CD4-positive, CD25-positive, alpha-beta regulatory T cell (primary cell): ENCODE measurements around the gene SLC17A4. TPM values are rescaled to one million over a fixed set of nuclear protein-coding genes. Genes with fewer than 3 reads are reported as not detected.

Experiments used
- ATAC-seq, 2 donors: fragments of 150-1000 bp; cut with Tn5 transposase; one replicate each; pipeline ENCODE4 v1.10.0; 2021; ENCODE audit warnings: low read depth in 2 of 2, moderate number of reproducible peaks in 2 of 2, moderate library complexity in 1 of 2
- DNase-seq, 3 donors: peaks; one replicate each; pipeline versions ENCODE4 v3.0.0 to v3.0.0-alpha.2; 2012 to 2022; ENCODE audit warnings: mixed read lengths in 1 of 3
- H3K27ac ChIP-seq: one replicate; pipeline ENCODE4 v1.7.0; 2013; ENCODE audit warnings: mild to moderate bottlenecking, low read length; ENCODE audit not compliant: insufficient read depth, poor library complexity, severe bottlenecking
- H3K27me3 ChIP-seq: one replicate; pipeline ENCODE4 v1.7.0; 2013; ENCODE audit warnings: low read length; ENCODE audit not compliant: control insufficient read depth, insufficient read depth
- H3K36me3 ChIP-seq: one replicate; pipeline ENCODE4 v1.7.0; 2013; ENCODE audit warnings: mild to moderate bottlenecking, low read length, moderate library complexity; ENCODE audit not compliant: control insufficient read depth, insufficient read depth
- H3K4me1 ChIP-seq: 2 replicates; pipeline ENCODE4 v1.7.0; 2013; ENCODE audit warnings: mild to moderate bottlenecking, low read length; ENCODE audit not compliant: insufficient read depth, control insufficient read depth, poor library complexity, severe bottlenecking
- H3K4me3 ChIP-seq: one replicate; pipeline ENCODE4 v1.7.0; 2013; ENCODE audit warnings: low read depth, mild to moderate bottlenecking, low read length, moderate library complexity
- H3K9me3 ChIP-seq, 2 experiments: 1 replicate in 1 of 2; 2 replicates in 1 of 2; pipeline ENCODE4 v1.7.0; 2013; ENCODE audit warnings: low read length in 2 of 2, mild to moderate bottlenecking in 1 of 2, moderate library complexity in 1 of 2; ENCODE audit not compliant: control insufficient read depth in 2 of 2
- H3K27ac Mint-ChIP-seq, 3 donors: one replicate each; pipeline ENCODE4 v1.8.0; 2020 to 2022; ENCODE audit warnings: mild to moderate bottlenecking in 3 of 3, mixed read lengths in 3 of 3, moderate library complexity in 2 of 3
- H3K27me3 Mint-ChIP-seq: one replicate; pipeline ENCODE4 v1.8.0; 2022; ENCODE audit warnings: mild to moderate bottlenecking, mixed read lengths
- H3K36me3 Mint-ChIP-seq: one replicate; pipeline ENCODE4 v1.8.0; 2020; ENCODE audit warnings: mixed read lengths
- H3K4me1 Mint-ChIP-seq, 4 donors: one replicate each; pipeline ENCODE4 v1.8.0; 2020 to 2022; ENCODE audit warnings: mixed read lengths in 4 of 4, mild to moderate bottlenecking in 1 of 4
- H3K4me3 Mint-ChIP-seq, 4 donors: one replicate each; pipeline ENCODE4 v1.8.0; 2020 to 2022; ENCODE audit warnings: mild to moderate bottlenecking in 4 of 4, mixed read lengths in 4 of 4, moderate library complexity in 3 of 4
- H3K9me3 Mint-ChIP-seq, 7 donors: one replicate each; pipeline ENCODE4 v1.8.0; 2020 to 2022; ENCODE audit warnings: mixed read lengths in 7 of 7, mild to moderate bottlenecking in 3 of 7, moderate library complexity in 2 of 7
- polyA plus RNA-seq, 4 donors: library from polyadenylated mRNA; unstranded; fragments of 300-500 nt; fragmentation: Illumina TruSeq; gene quantifications; one replicate each; pipeline ENCODE4 v1.2.3, GENCODE V29; 2021
- total RNA-seq: library from RNA; stranded (reverse); gene quantifications from one replicate; pipeline ENCODE4 v1.2.3, GENCODE V29; 2022

Gene SLC17A4
- total and polyA plus RNA-seq, 5 donors from 2014 or later = not detected

DNA sequence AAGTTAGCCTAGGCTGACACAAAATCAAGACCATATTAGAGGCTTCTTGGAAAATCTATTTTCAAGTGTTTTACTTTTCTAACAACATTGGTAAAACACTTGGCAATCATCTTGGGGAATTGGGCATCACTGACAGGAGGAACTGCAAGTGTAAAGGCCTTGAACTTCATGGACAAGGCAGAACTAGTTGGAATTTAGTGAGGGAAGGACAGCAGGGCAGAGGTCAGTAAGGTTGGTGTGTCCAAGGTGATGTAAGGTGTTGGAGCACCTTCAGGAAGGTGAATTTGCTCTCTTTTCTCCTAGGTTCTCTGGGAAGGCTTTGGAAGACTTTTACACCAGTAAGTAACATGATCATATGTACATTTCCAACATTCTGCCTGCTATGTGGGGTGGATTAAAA, 1.5 kb upstream of the SLC17A4 start:
- Mint-ChIP-seq H3K27ac (no peak overlapping the region), H3K9me3 (peaks cover 0 to 2% (median 0%) of the 10 kb centered on the region in 7 donors), H3K36me3 (no peaks in the 10 kb centered on the region), H3K27me3 (peaks cover 19% of the 10 kb centered on the region), H3K4me3 (no peak overlapping the region), H3K4me1 (no peaks in the 10 kb centered on the region)
- no peaks in the 10 kb centered on the region for H3K36me3 ChIP-seq
- no peaks in the 10 kb centered on the region for H3K27me3 ChIP-seq
- H3K9me3 ChIP-seq = no peaks in the 10 kb centered on the region
- DNase-seq (no peak), ATAC-seq (no peak)
- H3K4me1 ChIP-seq = no peaks in the 10 kb centered on the region
- H3K27ac ChIP-seq = no peak overlapping the region
- H3K4me3 ChIP-seq = no peak overlapping the region

DNA sequence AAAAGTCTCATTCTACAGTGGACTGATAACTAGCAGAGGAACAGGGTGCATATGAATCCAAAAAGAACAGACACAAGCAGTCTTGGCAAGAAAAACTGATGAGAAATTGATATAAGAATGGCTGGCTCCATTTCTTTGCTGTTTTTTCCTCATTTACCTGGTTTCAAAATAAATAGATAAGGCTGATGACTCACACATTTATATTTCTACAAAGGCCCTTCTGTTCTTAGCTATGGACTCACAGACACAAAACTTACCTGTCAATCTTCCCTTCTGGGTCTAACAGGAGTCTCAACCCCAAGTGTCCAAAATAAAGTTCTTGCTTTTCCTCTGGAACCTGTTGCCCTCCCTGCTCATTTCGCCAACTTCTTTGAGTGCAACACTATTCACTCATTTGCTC, 941 bp downstream of the SLC17A4 start:
- H3K9me3 Mint-ChIP-seq = peaks cover 0 to 2% (median 0%) of the 10 kb centered on the region in 7 donors
- no peak overlapping the region for H3K27ac Mint-ChIP-seq
- Histone ChIP-seq H3K4me3 (no peak overlapping the region), H3K27me3 (peaks cover 2% of the 10 kb centered on the region), H3K4me1 (no peaks in the 10 kb centered on the region), H3K36me3 (no peaks in the 10 kb centered on the region), H3K27ac (no peak overlapping the region), H3K9me3 (no peaks in the 10 kb centered on the region)
- DNase-seq (no peak), ATAC-seq (no peak)
- no peak overlapping the region for H3K4me3 Mint-ChIP-seq
- no peaks in the 10 kb centered on the region for H3K4me1 Mint-ChIP-seq
- peaks cover 35% of the 10 kb centered on the region for H3K27me3 Mint-ChIP-seq
- H3K36me3 Mint-ChIP-seq = no peaks in the 10 kb centered on the region

DNA sequence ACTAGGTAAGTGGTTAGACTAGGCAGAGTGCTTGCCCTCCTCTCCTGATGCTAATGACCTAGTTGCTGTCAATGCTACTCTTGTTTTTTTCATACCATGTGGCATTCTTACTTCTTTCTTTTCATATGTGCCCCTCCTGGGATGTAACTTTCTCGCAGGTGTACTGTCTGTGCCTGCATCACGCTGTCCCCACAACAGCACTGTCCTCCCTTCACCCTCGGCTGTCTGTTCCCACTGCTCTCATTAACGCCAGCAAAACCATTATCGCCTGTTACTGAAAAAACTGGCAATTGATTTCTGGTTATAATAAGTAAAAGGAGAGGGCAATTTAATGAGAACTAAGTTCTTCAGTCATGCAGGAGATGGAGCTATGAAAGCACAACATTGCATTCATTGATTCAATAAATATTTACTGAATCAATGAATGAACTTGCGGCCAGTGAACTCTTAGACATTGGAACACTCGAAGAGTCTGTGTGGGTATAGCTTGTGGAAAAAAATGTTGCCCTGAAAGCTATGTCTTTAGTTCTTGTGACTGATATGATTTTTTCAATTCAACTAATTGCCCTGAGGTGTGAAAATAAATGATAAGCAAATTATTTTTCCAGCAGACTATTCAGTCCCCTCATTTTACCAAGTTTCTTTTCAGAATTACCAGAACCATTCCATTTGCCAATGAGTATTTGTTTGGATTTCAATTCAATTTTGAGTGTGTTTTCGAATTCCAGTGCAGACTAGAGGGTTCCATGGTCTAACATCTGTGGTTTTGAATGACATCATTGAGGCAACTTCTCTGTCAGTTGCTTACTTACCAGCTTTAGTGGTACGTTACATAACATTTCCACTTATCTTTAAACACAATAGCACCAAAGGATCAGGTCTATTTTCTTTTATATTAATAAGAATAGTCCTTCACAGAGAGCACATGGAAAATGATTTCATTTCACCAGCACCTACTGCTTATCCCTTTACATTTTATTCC, 2.1 kb downstream of the SLC17A4 start:
- no peak overlapping the region for H3K4me3 ChIP-seq
- no peaks in the 10 kb centered on the region for H3K36me3 ChIP-seq
- peaks cover 0 to 2% (median 0%) of the 10 kb centered on the region in 7 donors for H3K9me3 Mint-ChIP-seq
- DNase-seq (no peak), ATAC-seq (no peak)
- H3K27me3 ChIP-seq = peaks cover 5% of the 10 kb centered on the region
- no peak overlapping the region for H3K4me3 Mint-ChIP-seq
- no peaks in the 10 kb centered on the region for H3K9me3 ChIP-seq
- no peaks in the 10 kb centered on the region for H3K4me1 Mint-ChIP-seq
- peaks cover 44% of the 10 kb centered on the region for H3K27me3 Mint-ChIP-seq
- H3K36me3 Mint-ChIP-seq = no peaks in the 10 kb centered on the region
- H3K4me1 ChIP-seq = no peaks in the 10 kb centered on the region
- no peak overlapping the region for H3K27ac Mint-ChIP-seq
- H3K27ac ChIP-seq = no peak overlapping the region

DNA sequence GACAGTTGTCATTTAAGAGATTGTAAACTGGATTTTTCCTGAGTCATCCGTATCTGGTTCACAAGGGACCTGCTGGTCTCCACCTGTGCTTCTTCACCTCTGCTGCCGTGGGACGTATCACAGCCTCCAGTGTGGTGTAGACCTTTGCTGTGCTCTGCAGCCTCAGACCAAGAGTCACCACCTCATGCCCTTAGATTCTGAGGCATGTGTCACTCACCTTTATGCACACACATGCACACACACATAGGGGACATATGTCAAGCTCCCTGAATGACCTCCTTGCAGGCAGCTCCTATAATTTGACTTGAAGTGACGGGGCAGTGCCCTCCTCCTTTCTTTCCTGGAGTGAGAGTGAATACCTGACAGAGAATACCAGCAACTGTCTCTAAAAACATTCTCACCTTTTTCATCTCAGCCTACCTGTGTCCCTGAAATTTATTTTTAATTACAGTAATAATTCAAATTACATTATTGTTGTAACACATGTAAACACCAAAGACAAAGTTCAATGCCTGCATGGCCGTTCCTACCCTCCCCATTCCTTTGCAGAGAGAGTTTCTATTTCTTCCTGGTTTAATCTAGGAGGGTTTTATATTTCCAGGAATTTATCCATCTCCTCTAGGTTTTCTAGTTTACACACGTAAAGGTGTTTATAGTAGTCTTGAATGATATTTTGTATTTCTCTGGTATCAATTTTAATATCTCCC, 3.5 kb downstream of the SLC17A4 start:
- DNase-seq (no peak), ATAC-seq (no peak)
- Histone ChIP-seq H3K4me3 (no peak overlapping the region), H3K27me3 (peaks cover 7% of the 10 kb centered on the region), H3K36me3 (no peaks in the 10 kb centered on the region), H3K4me1 (no peaks in the 10 kb centered on the region), H3K27ac (no peak overlapping the region), H3K9me3 (no peaks in the 10 kb centered on the region)
- no peak overlapping the region for H3K4me3 Mint-ChIP-seq
- peaks cover 0 to 2% (median 0%) of the 10 kb centered on the region in 7 donors for H3K9me3 Mint-ChIP-seq
- H3K27me3 Mint-ChIP-seq = peaks cover 53% of the 10 kb centered on the region
- H3K36me3 Mint-ChIP-seq = no peaks in the 10 kb centered on the region
- no peaks in the 10 kb centered on the region for H3K4me1 Mint-ChIP-seq
- H3K27ac Mint-ChIP-seq = no peak overlapping the region

DNA sequence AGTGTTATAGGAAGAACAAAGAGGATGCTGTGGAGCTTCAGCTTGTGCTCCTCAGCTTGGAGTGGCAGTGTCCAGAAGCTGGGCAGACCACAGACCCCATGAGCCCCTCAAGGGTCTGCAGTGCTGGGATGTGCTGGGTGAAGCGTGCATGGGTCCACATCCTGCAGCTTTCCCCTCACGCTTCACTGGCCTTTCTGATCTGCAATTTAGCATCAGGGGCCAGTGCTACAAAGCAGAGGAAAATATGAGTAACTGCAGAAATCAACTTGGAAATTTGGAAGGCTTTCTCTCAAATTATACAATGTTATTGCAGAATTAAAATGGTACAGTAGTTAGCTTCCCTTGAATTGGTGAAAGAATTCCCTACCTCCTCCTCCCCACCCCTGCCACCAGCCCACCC, 10.1 kb downstream of the SLC17A4 start:
- no peaks in the 10 kb centered on the region for H3K9me3 ChIP-seq
- no peak overlapping the region for H3K4me3 ChIP-seq
- Mint-ChIP-seq H3K36me3 (no peaks in the 10 kb centered on the region), H3K4me1 (no peaks in the 10 kb centered on the region), H3K27ac (no peak overlapping the region), H3K4me3 (no peak overlapping the region), H3K9me3 (no peaks in the 10 kb centered on the region), H3K27me3 (peaks cover 42% of the 10 kb centered on the region)
- ATAC-seq (no peak), DNase-seq (no peak)
- H3K27ac ChIP-seq = no peak overlapping the region
- H3K36me3 ChIP-seq = no peaks in the 10 kb centered on the region
- peaks cover 13% of the 10 kb centered on the region for H3K27me3 ChIP-seq
- H3K4me1 ChIP-seq = no peaks in the 10 kb centered on the region

DNA sequence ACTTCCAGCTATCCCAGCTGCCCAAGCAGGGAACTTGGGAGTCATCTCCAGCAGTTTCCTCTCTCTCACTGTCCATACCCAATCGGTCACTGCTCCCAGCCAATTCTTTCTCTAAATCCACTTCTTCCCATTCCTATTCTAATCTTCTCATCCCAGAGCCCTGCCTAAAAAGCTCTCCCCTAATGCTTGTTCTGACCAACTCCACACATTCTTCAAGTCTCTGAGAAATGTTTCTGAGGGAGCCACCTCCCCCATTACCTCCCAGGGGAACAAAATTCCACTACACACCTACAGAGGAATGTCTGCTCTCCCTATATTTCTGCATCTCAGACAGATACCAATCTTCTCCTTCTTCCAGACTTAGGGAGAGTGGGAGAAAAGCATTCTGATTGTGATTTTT, 14.0 kb downstream of the SLC17A4 start:
- Histone ChIP-seq H3K27me3 (peaks cover 7% of the 10 kb centered on the region), H3K4me1 (no peaks in the 10 kb centered on the region), H3K27ac (no peak overlapping the region), H3K4me3 (no peak overlapping the region), H3K9me3 (no peaks in the 10 kb centered on the region), H3K36me3 (no peaks in the 10 kb centered on the region)
- Mint-ChIP-seq H3K9me3 (no peaks in the 10 kb centered on the region), H3K4me1 (no peaks in the 10 kb centered on the region), H3K27me3 (peaks cover 40% of the 10 kb centered on the region), H3K27ac (no peak overlapping the region), H3K4me3 (no peak overlapping the region), H3K36me3 (no peaks in the 10 kb centered on the region)
- no peak for DNase-seq
- no peak for ATAC-seq

DNA sequence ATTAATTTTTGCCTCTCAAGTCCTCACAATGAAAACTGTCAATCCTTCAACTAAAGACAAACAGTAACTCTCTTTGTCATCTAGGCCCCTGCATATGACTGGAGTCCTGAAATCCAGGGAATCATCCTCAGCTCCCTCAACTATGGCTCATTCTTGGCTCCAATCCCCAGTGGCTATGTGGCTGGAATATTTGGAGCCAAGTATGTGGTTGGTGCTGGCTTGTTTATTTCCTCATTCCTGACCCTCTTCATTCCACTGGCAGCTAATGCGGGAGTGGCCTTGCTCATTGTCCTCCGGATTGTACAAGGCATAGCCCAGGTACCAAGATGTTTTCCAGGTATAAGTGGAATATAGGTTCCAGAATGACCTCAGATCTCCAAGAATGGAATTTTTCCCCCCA, 15.4 kb downstream of the SLC17A4 start:
- H3K4me3 Mint-ChIP-seq = no peak overlapping the region

More for the DNA sequence above, 15.4 kb downstream of the SLC17A4 start:
- no peak overlapping the region for H3K4me3 ChIP-seq
- H3K9me3 Mint-ChIP-seq = no peaks in the 10 kb centered on the region
- no peak for ATAC-seq
- no peaks in the 10 kb centered on the region for H3K4me1 ChIP-seq
- H3K27ac ChIP-seq = no peak overlapping the region
- no peaks in the 10 kb centered on the region for H3K4me1 Mint-ChIP-seq
- DNase-seq = no peak
- H3K27me3 ChIP-seq = peaks cover 2% of the 10 kb centered on the region
- H3K27ac Mint-ChIP-seq = no peak overlapping the region
- no peaks in the 10 kb centered on the region for H3K9me3 ChIP-seq
- H3K36me3 ChIP-seq = no peaks in the 10 kb centered on the region
- H3K27me3 Mint-ChIP-seq = peaks cover 47% of the 10 kb centered on the region
- H3K36me3 Mint-ChIP-seq = no peaks in the 10 kb centered on the region
